H1 (cell line): ENCODE results near the gene ZNF581. TPM values are rescaled to one million over a fixed set of nuclear protein-coding genes. Genes with fewer than 3 reads are reported as not detected.

Experiments
- CTCF ChIA-PET: fragments of 300-600 bp; sonication (Branson Sonifier 250); formaldehyde crosslinking; loops from one replicate; lab custom pipeline; 2021; ENCODE audit not compliant: partially characterized antibody; lab: Charles Lee
- POLR2A ChIA-PET: fragments of 300-600 bp; sonication (Branson Sonifier 250); formaldehyde crosslinking; loops from one replicate; lab custom pipeline; 2021; ENCODE audit warnings: inconsistent platforms; ENCODE audit not compliant: partially characterized antibody; lab: Charles Lee
- DNase-seq, 2 experiments: peaks; one replicate each; pipeline versions ENCODE4 v3.0.0 to v3.0.0-alpha.2; 2010 to 2022; ENCODE audit warnings: low spot score in 2 of 2, low read depth in 1 of 2, mixed read lengths in 1 of 2
- FAIRE-seq: peaks from 2 replicates; lab custom pipeline; 2011; peaks lifted over from hg19 to GRCh38; lab: Jason Lieb, UNC
- H2AFZ ChIP-seq: 2 replicates; pipeline ENCODE4 v1.8.1; 2012; ENCODE audit warnings: low read length, inconsistent platforms
- H2AK5ac ChIP-seq: 2 replicates; pipeline ENCODE4 v1.6.1; 2013; ENCODE audit warnings: low read depth, low read length
- H2BK120ac ChIP-seq: replicated peaks from 2 replicates; pipeline ENCODE3; 2013; ENCODE audit warnings: low read depth, low read length, inconsistent platforms
- H2BK12ac ChIP-seq: 2 replicates; pipeline ENCODE4 v1.6.1; 2013; ENCODE audit warnings: low read depth, low read length
- H2BK15ac ChIP-seq: 2 replicates; pipeline ENCODE4 v1.6.1; 2013; ENCODE audit warnings: low read length
- H2BK20ac ChIP-seq: 2 replicates; pipeline ENCODE4 v1.6.1; 2013; ENCODE audit warnings: low read length
- H2BK5ac ChIP-seq: 2 replicates; pipeline ENCODE4 v1.6.1; 2013; ENCODE audit warnings: low read depth, low read length
- H3K14ac ChIP-seq: 2 replicates; pipeline ENCODE4 v1.6.1; 2013; ENCODE audit warnings: inconsistent platforms; ENCODE audit not compliant: insufficient read length
- H3K18ac ChIP-seq: 2 replicates; pipeline ENCODE4 v1.6.1; 2013; ENCODE audit warnings: low read length; ENCODE audit errors: extremely low read depth
- H3K23ac ChIP-seq: 2 replicates; pipeline ENCODE4 v1.6.1; 2013; ENCODE audit warnings: inconsistent platforms; ENCODE audit not compliant: insufficient read length
- H3K23me2 ChIP-seq: 2 replicates; pipeline ENCODE4 v1.6.1; 2013; ENCODE audit warnings: low read depth, low read length
- H3K27ac ChIP-seq: 2 replicates; pipeline ENCODE4 v1.6.1; 2011; ENCODE audit warnings: low read depth, low read length, inconsistent platforms
- H3K27me3 ChIP-seq, 4 experiments: replicated peaks in 1 of 4; 1 replicate in 1 of 4; 2 replicates in 3 of 4; pipeline versions ENCODE4 v1.6.1 to v1.8.1; 2011 to 2013; ENCODE audit warnings: low read length in 3 of 4, mild to moderate bottlenecking in 3 of 4, inconsistent platforms in 2 of 4, mixed read lengths in 2 of 4, moderate library complexity in 1 of 4; ENCODE audit not compliant: control insufficient read depth in 3 of 4, insufficient read depth in 3 of 4; ENCODE audit errors: extremely low read depth in 1 of 4
- H3K36me3 ChIP-seq, 4 experiments: 2 replicates each; pipeline versions ENCODE4 v1.6.1 to v1.8.1; 2011 to 2013; ENCODE audit warnings: mild to moderate bottlenecking in 4 of 4, low read length in 3 of 4, moderate library complexity in 2 of 4, control low read depth in 1 of 4, inconsistent platforms in 1 of 4; ENCODE audit not compliant: insufficient read depth in 4 of 4, control insufficient read depth in 2 of 4
- H3K4ac ChIP-seq: replicated peaks from 2 replicates; pipeline ENCODE3; 2013; ENCODE audit warnings: low read length, low read depth, mixed read lengths, inconsistent platforms; ENCODE audit not compliant: insufficient read length
- H3K4me1 ChIP-seq, 4 experiments: replicated peaks in 1 of 4; 1 replicate in 1 of 4; 2 replicates in 3 of 4; pipeline versions ENCODE4 v1.6.1 to v1.8.1; 2011 to 2013; ENCODE audit warnings: low read length in 3 of 4, inconsistent platforms in 2 of 4, mixed read lengths in 1 of 4; ENCODE audit not compliant: insufficient read depth in 4 of 4, control insufficient read depth in 3 of 4
- H3K4me2 ChIP-seq, 2 experiments: 2 replicates each; pipeline versions ENCODE4 v1.6.1 to v1.8.1; 2011 to 2013; ENCODE audit warnings: low read depth in 2 of 2, low read length in 2 of 2, control low read depth in 1 of 2, inconsistent platforms in 1 of 2, mild to moderate bottlenecking in 1 of 2; ENCODE audit not compliant: insufficient read depth in 1 of 2
- H3K4me3 ChIP-seq, 4 experiments: fragments of 200-600, 300-600 bp in 1 of 4; sonication (generic), shearing (Covaris generic), sonication (Bioruptor Twin) in 1 of 4; 2 replicates each; pipeline versions ENCODE4 v1.5.1 to v1.8.1; 2011 to 2016; ENCODE audit warnings: low read length in 4 of 4, low read depth in 3 of 4, control low read depth in 2 of 4, inconsistent platforms in 2 of 4, mild to moderate bottlenecking in 2 of 4, mixed read lengths in 1 of 4, moderate library complexity in 1 of 4; ENCODE audit not compliant: insufficient read depth in 2 of 4; ENCODE audit errors: extremely low read depth in 1 of 4
- H3K56ac ChIP-seq: replicated peaks from 2 replicates; pipeline ENCODE3; 2013; ENCODE audit warnings: low read depth, mild to moderate bottlenecking, mixed read lengths, low read length, inconsistent platforms; ENCODE audit not compliant: insufficient read length
- H3K79me1 ChIP-seq: 2 replicates; pipeline ENCODE4 v1.6.1; 2013; ENCODE audit warnings: low read depth, low read length, control low read depth
- H3K79me2 ChIP-seq, 2 experiments: 2 replicates each; pipeline versions ENCODE4 v1.6.1 to v1.8.1; 2012 to 2013; ENCODE audit warnings: low read length in 2 of 2, mild to moderate bottlenecking in 2 of 2, inconsistent platforms in 1 of 2; ENCODE audit not compliant: insufficient read depth in 2 of 2, control insufficient read depth in 1 of 2
- H3K9ac ChIP-seq, 4 experiments: replicated peaks in 1 of 4; 1 replicate in 1 of 4; 2 replicates in 3 of 4; pipeline versions ENCODE4 v1.6.1 to v1.8.1; 2011 to 2013; ENCODE audit warnings: low read depth in 3 of 4, low read length in 3 of 4, control low read depth in 2 of 4, mild to moderate bottlenecking in 2 of 4, moderate library complexity in 2 of 4, inconsistent platforms in 1 of 4; ENCODE audit errors: extremely low read depth in 1 of 4
- H3K9me3 ChIP-seq, 2 experiments: 2 replicates each; pipeline versions ENCODE4 v1.6.1 to v1.8.1; 2012 to 2013; ENCODE audit warnings: mild to moderate bottlenecking in 2 of 2, moderate library complexity in 2 of 2, control low read depth in 1 of 2, inconsistent platforms in 1 of 2, low read depth in 1 of 2, low read length in 1 of 2, mixed read lengths in 1 of 2; ENCODE audit not compliant: insufficient read depth in 2 of 2
- H4K20me1 ChIP-seq, 2 experiments: replicated peaks in 1 of 2; 2 replicates each; pipeline versions ENCODE3 to v1.8.1; 2011 to 2013; ENCODE audit warnings: inconsistent platforms in 2 of 2, low read length in 2 of 2, mild to moderate bottlenecking in 1 of 2; ENCODE audit not compliant: insufficient read depth in 2 of 2, control insufficient read depth in 1 of 2
- H4K5ac ChIP-seq: 2 replicates; pipeline ENCODE4 v1.6.1; 2013; ENCODE audit warnings: low read length, low read depth, mixed read lengths, inconsistent platforms; ENCODE audit not compliant: insufficient read length
- H4K8ac ChIP-seq: 2 replicates; pipeline ENCODE4 v1.8.0; 2013; ENCODE audit warnings: mild to moderate bottlenecking, moderate library complexity, low read length, inconsistent platforms; ENCODE audit not compliant: insufficient read depth; ENCODE audit errors: extremely low read depth
- H4K91ac ChIP-seq: replicated peaks from 2 replicates; pipeline ENCODE3; 2013; ENCODE audit warnings: low read length, mixed read lengths, inconsistent platforms; ENCODE audit not compliant: insufficient read length
- ATF3 ChIP-seq: IDR thresholded peaks from 2 replicates; pipeline ENCODE4 v1.6.1; 2011; ENCODE audit warnings: low read depth, mild to moderate bottlenecking, low read length; ENCODE audit not compliant: insufficient read depth
- FOSL1 ChIP-seq: IDR thresholded peaks from 2 replicates; pipeline ENCODE4 v1.6.1; 2011; ENCODE audit warnings: mild to moderate bottlenecking, low read depth, low read length, moderate library complexity; ENCODE audit not compliant: insufficient read depth
- JUN ChIP-seq: IDR thresholded peaks from 2 replicates; pipeline ENCODE4 v1.6.1; 2011; ENCODE audit warnings: low read depth, mild to moderate bottlenecking, improper control_type of control experiment, low read length
- PHF8 ChIP-seq: fragments of 200-600 bp; sonication (generic); conservative IDR thresholded peaks from 2 replicates; pipeline ENCODE4 v1.7.1; 2012; ENCODE audit warnings: low read depth, mild to moderate bottlenecking, inconsistent platforms, low read length, moderate library complexity
- POLR2A ChIP-seq, 2 experiments: IDR thresholded peaks; 1 replicate in 1 of 2; 2 replicates in 1 of 2; pipeline ENCODE4 v1.6.1; 2011; ENCODE audit warnings: low read depth in 2 of 2, low read length in 2 of 2, mild to moderate bottlenecking in 2 of 2; ENCODE audit errors: control extremely low read depth in 1 of 2
- TAF1 ChIP-seq: IDR thresholded peaks from 2 replicates; pipeline ENCODE4 v1.6.1; 2011; ENCODE audit warnings: mild to moderate bottlenecking, low read depth, low read length
- TAF7 ChIP-seq: optimal IDR thresholded peaks from 2 replicates; pipeline ENCODE3; 2011; ENCODE audit warnings: low read depth, mild to moderate bottlenecking, inconsistent platforms, low read length, moderate library complexity, borderline replicate concordance
- USF2 ChIP-seq: IDR thresholded peaks from 2 replicates; pipeline ENCODE4 v1.6.1; 2011; ENCODE audit warnings: low read length, improper control_type of control experiment
- WGBS, 2 experiments: shearing (Covaris generic) in 1 of 2; methylation state at CpG; one replicate each; pipeline versions ENCODE4 v1.1.6 to v1.1.7; 2013 to 2015; ENCODE audit warnings: low lambda C conversion rate in 2 of 2, mixed read lengths in 2 of 2, inconsistent platforms in 1 of 2, low coverage in 1 of 2, missing lambda C conversion rate in 1 of 2; ENCODE audit not compliant: insufficient replicate concordance in 2 of 2, insufficient coverage in 1 of 2, insufficient read length in 1 of 2; ENCODE audit errors: extremely low coverage in 1 of 2, missing lambda C conversion rate in 1 of 2; 5-methylcytosine and 5-hydroxymethylcytosine counted together
- polyA plus RNA-seq, 7 experiments: library from polyadenylated mRNA; depleted of rRNA in 3 of 7; stranded (reverse) in 5 of 7; unstranded in 2 of 7; fragments of >200 nt in 5 of 7; fragments of 200-250 nt in 2 of 7; gene quantifications; 1 replicate in 5 of 7; 2 replicates in 1 of 7; 4 replicates in 1 of 7; pipeline versions ENCODE4 v1.2.1 to v1.2.3, GENCODE V29; 2011 to 2013; ENCODE audit warnings: missing spikeins in 2 of 7, mixed read lengths in 2 of 7
- total RNA-seq: library from RNA; stranded (reverse); fragmentation: NEBNext Ultra II Directional; extraction: Animal tissue kit (Norgen Biotek cat#: 25700); gene quantifications from 2 replicates; pipeline ENCODE4 v1.2.1, GENCODE V29; 2021

The ZNF581 gene
- total and polyA plus RNA-seq, 2 of the 8 experiments (the other 6 are each of a cell fraction or from before 2014, with no cell fraction given): 73.0 to 76.1 TPM

GRCh38 chr19:55626350-55626749 is 17.1 kb upstream of the ZNF581 start:
- H3K23me2 ChIP-seq: no peaks in the 10 kb centered on the region
- no peak overlapping the region for H3K56ac ChIP-seq
- no peak overlapping the region for H3K4me2 ChIP-seq
- H3K4me1 ChIP-seq: peaks cover 0 to 3% (median 0%) of the 10 kb centered on the region in 4 experiments; a peak in 3 of 7 replicates
- no peak overlapping the region for H4K5ac ChIP-seq
- no peak overlapping the region for H2BK5ac ChIP-seq
- H2BK20ac ChIP-seq: no peak overlapping the region
- no peak overlapping the region for H3K4ac ChIP-seq
- H3K79me1 ChIP-seq: no peaks in the 10 kb centered on the region
- no peaks in the 10 kb centered on the region for H3K79me2 ChIP-seq
- no peak overlapping the region for H3K23ac ChIP-seq
- no peak overlapping the region for H3K18ac ChIP-seq
- H4K8ac ChIP-seq: no peak overlapping the region
- no peak for FAIRE-seq
- no peaks in the 10 kb centered on the region for H3K9me3 ChIP-seq
- H3K14ac ChIP-seq: no peak overlapping the region
- H2BK12ac ChIP-seq: no peak overlapping the region
- no peak for DNase-seq
- peaks cover 0 to 8% (median 1%) of the 10 kb centered on the region in 4 experiments; a peak in 4 of 8 replicates for H3K36me3 ChIP-seq
- no peak overlapping the region for H2AFZ ChIP-seq
- no peaks in the 10 kb centered on the region for H3K27me3 ChIP-seq
- ChIA-PET CTCF (interaction anchor here (0.6 to 2.2 kb wide), 10 partner anchors 12 to 1167 kb away, joined by 3 to 8 read pairs (median 4); partner anchors contain the start of gene CCDC106), POLR2A (interaction anchor here (1.0 to 6.8 kb wide), 7 partner anchors 9 to 141 kb away, joined by 3 to 25 read pairs (median 4); partner anchors contain the start of genes NAT14, ZNF580 and ZNF865)
- H2BK120ac ChIP-seq: no peak overlapping the region
- no peak overlapping the region for H3K9ac ChIP-seq
- no peak overlapping the region for H3K4me3 ChIP-seq
- H4K91ac ChIP-seq: no peak overlapping the region
- no peak overlapping the region for H3K27ac ChIP-seq
- 87% methylated on average over 11 of the region's 11 CpGs; no CpG with 5 or more reads in 1 of the 2 experiments for WGBS, 2 experiments
- TF ChIP-seq ATF3 (no peak), POLR2A (IDR thresholded peaks at IDR 0.05; ENCODE audit: control extremely low read depth in 1 of 2, low read depth in 2 of 2, low read length in 2 of 2) (no peak), USF2 (no peak), PHF8 (no peak), TAF1 (no peak), FOSL1 (no peak), TAF7 (no peak), JUN (no peak)
- H2BK15ac ChIP-seq: no peak overlapping the region
- no peak overlapping the region for H2AK5ac ChIP-seq
- H4K20me1 ChIP-seq: peaks cover 0 to 5% of the 10 kb centered on the region in 2 experiments
